HG02610 (cell line): ENCODE data around the gene ANO4.

Experiments
- ATAC-seq: cut with Tn5 transposase; IDR thresholded peaks from one replicate; pipeline ENCODE4 v1.9.1; 2021; ENCODE audit warnings: mild to moderate bottlenecking, moderate library complexity; ENCODE audit not compliant: unreplicated experiment

The ANO4 gene

GRCh38 chr12:100794441-100795173 is at the start of gene ANO4:
Gene ANO4, plus strand, starts transcription at chr12:100794776. Its CDS starts 107,010 bp downstream, at chr12:100901786.
- no peak for ATAC-seq

- no peak for ATAC-seq
Observed at GRCh38 chr12:100745378-100746071, 49.1 kb upstream of the ANO4 start.

- no peak for ATAC-seq
Observed at GRCh38 chr12:100752841-100753240, 41.7 kb upstream of the ANO4 start.

GRCh38 chr12:100753837-100754236 is 40.7 kb upstream of the ANO4 start:
- ATAC-seq: no peak

GRCh38 chr12:100755186-100755585 is 39.4 kb upstream of the ANO4 start:
- ATAC-seq: no peak

GRCh38 chr12:100758083-100758482 is 36.5 kb upstream of the ANO4 start:
- ATAC-seq: no peak

GRCh38 chr12:100767371-100767770 is 27.2 kb upstream of the ANO4 start:
- no peak for ATAC-seq

- ATAC-seq: no peak
Observed at GRCh38 chr12:100767950-100768349, 26.6 kb upstream of the ANO4 start.

- no peak for ATAC-seq
Observed at GRCh38 chr12:100778967-100779590, 15.5 kb upstream of the ANO4 start.

- ATAC-seq: no peak
Observed at GRCh38 chr12:100789146-100789545, 5.4 kb upstream of the ANO4 start.

- no peak for ATAC-seq
Observed at GRCh38 chr12:100789975-100790374, 4.6 kb upstream of the ANO4 start.

GRCh38 chr12:100790552-100790951 is 4.0 kb upstream of the ANO4 start:
- no peak for ATAC-seq

GRCh38 chr12:100793182-100793581 is 1.4 kb upstream of the ANO4 start:
- ATAC-seq: no peak

- ATAC-seq: no peak
Observed at GRCh38 chr12:100795174-100795799, 711 bp downstream of the ANO4 start.

- ATAC-seq: no peak
Observed at GRCh38 chr12:100795800-100796179, 1.2 kb downstream of the ANO4 start.

GRCh38 chr12:100796621-100797020 is 2.0 kb downstream of the ANO4 start:
- no peak for ATAC-seq

- ATAC-seq: no peak
Observed at GRCh38 chr12:100797246-100797645, 2.7 kb downstream of the ANO4 start.

GRCh38 chr12:100797786-100798185 is 3.2 kb downstream of the ANO4 start:
- ATAC-seq: no peak

GRCh38 chr12:100798286-100799160 is 3.9 kb downstream of the ANO4 start:
- no peak for ATAC-seq

- ATAC-seq: no peak
Observed at GRCh38 chr12:100799770-100800169, 5.2 kb downstream of the ANO4 start.

- ATAC-seq: no peak
Observed at GRCh38 chr12:100800723-100801122, 6.1 kb downstream of the ANO4 start.
